IPS-18a (cell line): Measurements from ENCODE around the gene CREB5.

Source experiments
- H3K27ac ChIP-seq: one replicate; pipeline ENCODE4 v1.5.1; 2013; ENCODE audit warnings: low read length
- H3K27me3 ChIP-seq: one replicate; pipeline ENCODE4 v1.6.1; 2013; ENCODE audit warnings: mild to moderate bottlenecking, low read length; ENCODE audit not compliant: control insufficient read depth, insufficient read depth
- H3K36me3 ChIP-seq: one replicate; pipeline ENCODE4 v1.6.1; 2013; ENCODE audit warnings: low read depth, low read length; ENCODE audit not compliant: control insufficient read depth
- H3K4me1 ChIP-seq: one replicate; pipeline ENCODE4 v1.6.1; 2013; ENCODE audit warnings: low read depth, low read length; ENCODE audit not compliant: control insufficient read depth
- H3K4me3 ChIP-seq: one replicate; pipeline ENCODE4 v1.5.1; 2013; ENCODE audit warnings: low read length
- H3K9ac ChIP-seq: one replicate; pipeline ENCODE4 v1.6.1; 2013; ENCODE audit warnings: mild to moderate bottlenecking, low read length, moderate library complexity
- H3K9me3 ChIP-seq: one replicate; pipeline ENCODE4 v1.6.1; 2013; ENCODE audit warnings: low read depth, low read length; ENCODE audit not compliant: control insufficient read depth

CREB5 gene

GRCh38 chr7:28750981-28751380 is 338.7 kb downstream of the CREB5 start:
- Histone ChIP-seq H3K9me3 (no peaks in the 10 kb centered on the region), H3K4me1 (no peaks in the 10 kb centered on the region), H3K9ac (no peak overlapping the region), H3K27ac (no peak overlapping the region), H3K4me3 (no peak overlapping the region), H3K36me3 (no peaks in the 10 kb centered on the region), H3K27me3 (no peaks in the 10 kb centered on the region)

- Histone ChIP-seq H3K4me1 (no peaks in the 10 kb centered on the region), H3K27ac (no peak overlapping the region)
Measured at GRCh38 chr7:28753613-28754012, 341.3 kb downstream of the CREB5 start.

DNA sequence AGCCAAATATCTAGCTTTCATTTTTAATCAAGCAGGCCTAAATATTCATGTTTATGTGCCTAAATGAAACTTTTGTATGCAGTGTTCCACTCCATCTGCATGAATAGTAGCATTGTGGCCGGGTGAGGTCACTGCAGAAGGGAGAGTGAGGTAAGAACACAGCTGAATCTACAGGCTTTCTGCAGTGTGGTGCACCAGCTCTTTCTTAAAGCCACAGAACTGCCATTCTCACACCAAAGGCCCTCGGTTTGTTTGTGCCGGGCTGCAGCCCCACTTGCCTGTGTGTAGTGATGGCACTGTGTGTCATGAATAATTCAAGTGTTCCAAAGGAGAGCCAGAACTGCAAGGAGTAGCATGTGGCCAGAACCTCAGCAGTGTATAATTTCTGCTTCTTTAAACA is 341.7 kb downstream of the CREB5 start:
- Histone ChIP-seq H3K4me3 (no peak overlapping the region), H3K4me1 (no peaks in the 10 kb centered on the region), H3K27ac (no peak overlapping the region), H3K27me3 (no peaks in the 10 kb centered on the region), H3K9ac (no peak overlapping the region), H3K9me3 (no peaks in the 10 kb centered on the region), H3K36me3 (no peaks in the 10 kb centered on the region)

More at GRCh38 chr7:28753613-28754012, 341.3 kb downstream of the CREB5 start:
- Histone ChIP-seq H3K9ac (no peak overlapping the region), H3K27me3 (no peaks in the 10 kb centered on the region), H3K36me3 (no peaks in the 10 kb centered on the region), H3K9me3 (no peaks in the 10 kb centered on the region), H3K4me3 (no peak overlapping the region)

DNA sequence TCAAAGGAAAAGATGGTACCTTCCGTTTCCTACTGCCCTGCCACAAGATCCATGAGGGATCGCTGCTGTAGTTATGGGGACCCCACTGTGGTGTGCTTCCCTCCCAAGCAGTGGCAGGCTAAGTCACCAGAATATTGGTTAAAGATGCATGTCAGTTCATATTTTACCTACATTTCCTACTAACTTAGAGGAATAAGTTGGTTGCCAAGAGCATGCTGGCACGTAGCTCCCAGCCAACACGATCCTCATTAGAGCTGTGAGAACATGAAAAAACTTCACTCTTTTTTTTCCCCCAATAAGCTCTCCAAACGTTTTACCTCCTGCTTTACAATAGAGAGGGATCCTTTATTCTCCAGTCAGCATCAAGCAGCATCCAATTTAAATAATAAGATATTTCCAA is 342.1 kb downstream of the CREB5 start:
- H3K27me3 ChIP-seq, result no peaks in the 10 kb centered on the region
- H3K36me3 ChIP-seq, result no peaks in the 10 kb centered on the region
- H3K4me1 ChIP-seq, result no peaks in the 10 kb centered on the region
- no peak overlapping the region for H3K9ac ChIP-seq
- H3K27ac ChIP-seq, result no peak overlapping the region
- no peak overlapping the region for H3K4me3 ChIP-seq
- H3K9me3 ChIP-seq, result no peaks in the 10 kb centered on the region

DNA sequence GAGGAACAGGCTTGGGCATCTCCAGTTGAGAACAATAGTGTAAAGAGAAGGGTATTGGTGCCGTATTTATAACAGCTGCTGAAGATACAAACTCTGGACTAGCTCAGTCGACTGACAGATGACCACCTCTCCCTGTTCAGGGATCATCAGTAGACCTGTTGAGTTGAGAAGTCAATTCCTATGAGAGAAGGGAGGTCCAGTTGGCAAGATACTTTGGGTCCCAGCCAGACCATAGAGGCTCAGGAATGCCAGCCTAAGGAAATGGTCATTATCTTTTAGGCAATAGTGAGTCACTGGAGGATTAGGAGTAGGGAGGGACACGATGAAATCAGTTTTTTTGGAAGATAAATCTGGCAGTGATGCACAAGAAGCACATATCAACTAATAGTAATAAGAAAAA is 342.9 kb downstream of the CREB5 start:
- Histone ChIP-seq H3K9me3 (no peaks in the 10 kb centered on the region), H3K36me3 (no peaks in the 10 kb centered on the region), H3K9ac (no peak overlapping the region), H3K4me3 (no peak overlapping the region), H3K27ac (no peak overlapping the region), H3K4me1 (no peaks in the 10 kb centered on the region), H3K27me3 (no peaks in the 10 kb centered on the region)

GRCh38 chr7:28758186-28758585 is 345.9 kb downstream of the CREB5 start:
- Histone ChIP-seq H3K27me3 (no peaks in the 10 kb centered on the region), H3K4me1 (no peaks in the 10 kb centered on the region), H3K4me3 (no peak overlapping the region), H3K9me3 (no peaks in the 10 kb centered on the region), H3K9ac (no peak overlapping the region), H3K27ac (no peak overlapping the region), H3K36me3 (no peaks in the 10 kb centered on the region)

DNA sequence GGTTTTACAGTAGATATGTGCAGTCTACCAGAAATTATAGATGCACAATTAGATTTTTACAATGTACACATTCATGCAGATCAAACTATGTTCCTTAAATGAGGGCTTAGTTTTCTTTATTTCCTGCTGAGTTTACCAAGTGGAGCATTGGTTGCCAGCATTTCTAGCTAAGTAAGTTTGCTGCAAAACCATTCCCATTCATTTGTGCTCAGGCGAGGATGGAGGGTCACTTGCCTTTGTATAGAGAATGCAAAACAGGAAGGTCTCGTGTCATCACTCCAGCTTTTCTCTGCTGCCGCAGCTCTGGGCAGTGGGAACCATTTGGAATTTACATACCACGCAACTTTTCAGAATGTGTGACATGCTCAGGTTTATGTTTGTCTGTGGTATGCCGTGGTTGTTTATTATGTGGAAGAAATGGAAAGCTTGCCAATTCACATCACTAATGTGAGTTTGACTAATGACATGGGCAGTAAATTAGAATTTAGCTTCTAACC is 347.2 kb downstream of the CREB5 start:
- Histone ChIP-seq H3K4me1 (no peaks in the 10 kb centered on the region), H3K9me3 (no peaks in the 10 kb centered on the region), H3K36me3 (no peaks in the 10 kb centered on the region), H3K9ac (no peak overlapping the region), H3K27ac (no peak overlapping the region), H3K27me3 (no peaks in the 10 kb centered on the region), H3K4me3 (no peak overlapping the region)

DNA sequence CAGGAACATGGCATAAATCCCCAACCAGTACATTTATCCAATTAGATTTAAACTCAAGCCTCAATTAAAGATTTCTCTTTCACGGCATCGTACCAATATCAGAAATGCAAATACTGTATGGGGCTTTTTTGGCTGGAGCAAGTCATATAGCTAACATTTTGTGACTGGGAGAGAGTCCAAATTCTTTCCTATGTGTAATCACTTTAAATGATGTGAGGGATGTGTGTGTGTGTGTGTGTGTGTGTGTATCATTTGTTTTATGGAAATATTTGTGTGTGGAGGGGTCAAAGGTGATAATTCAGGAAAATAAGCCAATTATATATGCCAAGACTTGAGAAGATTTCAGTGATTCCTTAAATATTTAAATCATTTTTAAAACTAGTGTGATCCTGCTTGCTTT is 349.2 kb downstream of the CREB5 start:
- Histone ChIP-seq H3K9me3 (no peaks in the 10 kb centered on the region), H3K9ac (no peak overlapping the region), H3K27ac (no peak overlapping the region), H3K36me3 (no peaks in the 10 kb centered on the region), H3K4me1 (no peaks in the 10 kb centered on the region), H3K27me3 (no peaks in the 10 kb centered on the region), H3K4me3 (no peak overlapping the region)

GRCh38 chr7:28762651-28763050 is 350.3 kb downstream of the CREB5 start:
- no peaks in the 10 kb centered on the region for H3K36me3 ChIP-seq
- H3K27me3 ChIP-seq, result no peaks in the 10 kb centered on the region
- no peak overlapping the region for H3K9ac ChIP-seq
- H3K4me1 ChIP-seq, result no peaks in the 10 kb centered on the region
- no peaks in the 10 kb centered on the region for H3K9me3 ChIP-seq
- no peak overlapping the region for H3K27ac ChIP-seq
- no peak overlapping the region for H3K4me3 ChIP-seq

- Histone ChIP-seq H3K9me3 (no peaks in the 10 kb centered on the region), H3K9ac (no peak overlapping the region), H3K4me3 (no peak overlapping the region), H3K27me3 (no peaks in the 10 kb centered on the region), H3K4me1 (no peaks in the 10 kb centered on the region), H3K36me3 (no peaks in the 10 kb centered on the region), H3K27ac (no peak overlapping the region)
Measured at GRCh38 chr7:28766359-28766758, 354.0 kb downstream of the CREB5 start.

DNA sequence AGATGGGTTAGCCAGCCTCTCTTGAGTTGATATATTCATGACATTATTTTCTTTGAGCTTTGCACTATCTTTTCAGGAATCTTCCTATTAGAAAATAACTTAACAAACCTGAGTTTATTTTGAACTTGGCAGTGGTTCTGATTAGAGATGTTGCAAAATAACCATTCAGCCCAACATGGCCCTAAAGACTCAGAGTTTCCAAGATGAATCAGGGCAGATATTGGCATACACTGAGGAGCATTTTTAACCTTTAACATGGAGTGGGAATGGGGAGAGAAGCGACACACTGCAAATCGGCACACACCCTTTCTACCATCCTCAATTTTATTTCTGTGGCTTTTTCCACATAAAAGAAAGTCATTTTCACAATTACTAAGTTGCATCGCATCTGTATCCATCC is 355.0 kb downstream of the CREB5 start:
- no peaks in the 10 kb centered on the region for H3K36me3 ChIP-seq
- no peak overlapping the region for H3K9ac ChIP-seq
- no peaks in the 10 kb centered on the region for H3K27me3 ChIP-seq
- no peak overlapping the region for H3K27ac ChIP-seq
- H3K9me3 ChIP-seq, result no peaks in the 10 kb centered on the region
- no peaks in the 10 kb centered on the region for H3K4me1 ChIP-seq
- H3K4me3 ChIP-seq, result no peak overlapping the region

DNA sequence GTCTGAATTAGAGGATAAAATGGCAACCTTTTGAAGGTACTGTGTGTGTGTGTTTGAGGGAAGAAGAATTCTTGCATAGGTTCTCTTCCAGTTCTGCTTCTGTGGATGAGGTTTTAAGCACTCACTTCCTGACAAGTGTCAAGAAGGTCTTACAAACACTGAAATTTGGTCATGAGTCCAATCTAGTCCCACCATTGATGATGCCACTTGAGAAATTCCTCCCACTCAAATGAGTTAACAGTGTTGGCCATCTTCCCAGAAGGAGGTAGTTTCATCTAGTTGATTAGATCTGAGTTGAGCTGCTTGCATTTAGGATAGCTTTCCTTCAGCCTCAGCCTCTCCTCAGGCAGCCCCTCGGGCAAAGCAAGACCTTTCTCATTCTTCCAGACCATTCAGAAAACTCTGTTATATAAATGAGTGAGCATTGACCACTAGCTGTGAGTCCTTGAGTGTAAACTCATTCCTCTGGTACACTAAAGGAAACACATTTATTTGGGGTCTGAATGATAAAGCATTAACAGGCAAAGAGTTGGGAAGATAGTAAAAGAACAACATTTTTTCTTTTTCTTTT is 356.3 kb downstream of the CREB5 start:
- Histone ChIP-seq H3K27ac (no peak overlapping the region), H3K4me1 (no peaks in the 10 kb centered on the region), H3K27me3 (no peaks in the 10 kb centered on the region), H3K4me3 (no peak overlapping the region), H3K9me3 (no peaks in the 10 kb centered on the region), H3K36me3 (no peaks in the 10 kb centered on the region), H3K9ac (no peak overlapping the region)
